Aorta (tissue), 5 donors: Measurements from ENCODE around the gene RESP18. TPM values are rescaled to one million over a fixed set of nuclear protein-coding genes. Genes with fewer than 3 reads are reported as not detected.

Experiments
- ATAC-seq: fragments of 200-7000 bp; cut with Tn5 transposase; one replicate; pipeline ENCODE4 v1.9.1; 2022; ENCODE audit warnings: moderate library complexity; ENCODE audit not compliant: low FRiP score
- DNase-seq, 2 donors: peaks; one replicate each; pipeline ENCODE4 v3.0.0-alpha.2; 2020
- H3K27ac ChIP-seq, 2 donors: one replicate each; pipeline ENCODE4 v1.5.1; 2013; ENCODE audit warnings: low read length in 2 of 2, mild to moderate bottlenecking in 2 of 2, moderate library complexity in 2 of 2, control low read depth in 1 of 2, inconsistent platforms in 1 of 2, low read depth in 1 of 2
- H3K27me3 ChIP-seq, 2 donors: one replicate each; pipeline ENCODE4 v1.6.1; 2013; ENCODE audit warnings: control low read depth in 1 of 2, low read length in 1 of 2, mild to moderate bottlenecking in 1 of 2, moderate library complexity in 1 of 2; ENCODE audit not compliant: insufficient read depth in 2 of 2, control insufficient read depth in 1 of 2
- H3K36me3 ChIP-seq, 2 donors: one replicate each; pipeline ENCODE4 v1.6.1; 2013; ENCODE audit warnings: control low read depth in 1 of 2, low read length in 1 of 2, mild to moderate bottlenecking in 1 of 2; ENCODE audit not compliant: insufficient read depth in 2 of 2, control insufficient read depth in 1 of 2
- H3K4me1 ChIP-seq, 2 donors: one replicate each; pipeline ENCODE4 v1.6.1; 2013; ENCODE audit warnings: low read length in 2 of 2, control low read depth in 1 of 2, mild to moderate bottlenecking in 1 of 2, moderate library complexity in 1 of 2; ENCODE audit not compliant: insufficient read depth in 2 of 2, control insufficient read depth in 1 of 2
- H3K4me3 ChIP-seq, 2 donors: one replicate each; pipeline ENCODE4 v1.5.1; 2013; ENCODE audit warnings: low read length in 2 of 2, control low read depth in 1 of 2, mild to moderate bottlenecking in 1 of 2
- H3K9me3 ChIP-seq: one replicate; pipeline ENCODE4 v1.6.1; 2013; ENCODE audit warnings: mild to moderate bottlenecking, low read length; ENCODE audit not compliant: control insufficient read depth
- WGBS, 2 donors: extraction: QIAGEN DNeasy Blood & Tissue Kit; methylation state at CpG; one replicate each; pipeline ENCODE4 v1.1.7; 2013; 5-methylcytosine and 5-hydroxymethylcytosine counted together
- intact Hi-C, 2 donors: fragments of 100-400 bp; cut with DNase I; formaldehyde crosslinking; loops; one replicate each; pipeline versions ENCODE4 v1.14.2 to v1.15.0; 2022
- long read RNA-seq, 2 donors: library from polyadenylated mRNA; unstranded; transcript quantifications; one replicate each; pipeline ENCODE4 v2.0.0, GENCODE V29; 2020 to 2021
- polyA plus RNA-seq, 2 donors: library from polyadenylated mRNA; stranded (reverse); fragments of 200-250 nt; gene quantifications; one replicate each; pipeline ENCODE4 v1.2.3, GENCODE V29; 2013
- total RNA-seq, 2 donors: library from RNA; stranded (reverse); fragmentation: NEBNext Ultra II Directional; extraction: Animal tissue kit (Norgen Biotek cat#: 25700); gene quantifications; one replicate each; pipeline ENCODE4 v1.2.1, GENCODE V29; 2021
- donor health status: healthy with polysubstance abuse.
- donor health status: Bipolar disorder and iron deficiency.
- donor health status: DM: no; HTN: no; CAD: no.
- donor health status: DM: no; HTN: no; CAD: no.
- donor health status: DM: yes; HTN: yes; CAD: no.

RESP18 gene
- total RNA-seq: not detected
- not detected for polyA plus RNA-seq
- long read RNA-seq, donor 1: 0 reads
- long read RNA-seq, donor 2: 0 reads

DNA sequence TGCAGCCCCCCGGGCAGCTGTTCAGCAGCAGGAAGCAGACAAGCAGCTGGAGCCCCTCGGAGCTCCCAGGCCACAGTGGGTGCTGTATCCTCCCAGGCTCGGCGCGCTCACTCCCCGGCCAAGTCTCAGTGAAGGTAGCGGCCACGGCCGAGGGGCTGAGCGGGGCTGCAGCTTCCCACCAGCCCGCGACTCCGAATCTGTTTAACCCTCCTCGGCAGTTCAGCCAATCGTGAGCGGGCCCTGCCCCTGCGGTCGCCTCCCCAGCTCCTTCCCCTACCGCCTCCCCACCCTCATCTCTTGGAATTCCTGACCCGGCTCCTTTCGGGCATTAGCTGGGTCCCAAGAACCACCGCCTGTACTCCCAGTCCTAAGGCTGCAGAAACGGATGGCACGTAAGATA, at the start of gene RESP18:
Gene RESP18, minus strand, starts transcription at position 203 of the 400 bp plus-strand sequence.
- 3 to 5% methylated on average over 24 of the region's 24 CpGs for WGBS, 2 donors
- intact Hi-C loops: no loop called here

DNA sequence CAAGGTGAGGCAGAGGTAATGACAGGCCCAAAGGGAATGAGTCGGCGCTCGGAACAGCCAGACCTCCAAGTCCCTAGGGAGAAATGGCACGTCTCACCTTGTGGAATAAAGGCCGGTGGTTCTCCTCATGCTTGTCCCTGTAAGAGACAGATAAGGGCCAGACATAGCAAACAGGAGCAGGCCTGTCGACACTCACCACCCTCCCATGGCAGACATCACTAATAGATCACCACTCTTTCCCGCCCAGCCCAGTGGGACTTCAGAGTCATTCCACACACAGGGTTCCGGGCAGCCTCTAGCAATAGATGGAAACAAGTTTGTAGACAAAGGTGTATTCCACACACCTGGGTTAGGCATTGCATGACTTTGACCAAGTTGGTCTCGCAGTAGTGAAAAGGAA, 48.9 kb upstream of the RESP18 start:
- Histone ChIP-seq H3K9me3 (no peaks in the 10 kb centered on the region), H3K27me3 (no peaks in the 10 kb centered on the region), H3K4me1 (no peaks in the 10 kb centered on the region), H3K27ac (no peak overlapping the region), H3K36me3 (peaks cover 0 to 4% of the 10 kb centered on the region in 2 donors), H3K4me3 (no peak overlapping the region)
- DNase-seq (no peak), ATAC-seq (no peak)
- intact Hi-C loops: loop anchor here in 1 of 2 donors (10.0 kb wide), 1 partner anchor 207 kb away; the partner anchor contains the start of genes CNPPD1, RETREG2 and SLC23A3
- 84 to 87% methylated on average over 9 of the region's 9 CpGs for WGBS, 2 donors

More for the DNA sequence above, at the start of gene RESP18:
- DNase-seq (no peak), ATAC-seq (no peak)
- Histone ChIP-seq H3K36me3 (no peaks in the 10 kb centered on the region), H3K4me3 (no peak within 1 kb of the TSS), H3K9me3 (peaks cover 5% of the 10 kb centered on the region), H3K27ac (no peak within 1 kb of the TSS), H3K4me1 (no peaks in the 10 kb centered on the region), H3K27me3 (no peaks in the 10 kb centered on the region)

- intact Hi-C loops: loop anchor here in 1 of 2 donors (10.0 kb wide), 1 partner anchor 206 kb away; the partner anchor contains the start of genes CNPPD1, RETREG2 and SLC23A3
- H3K27me3 ChIP-seq: no peaks in the 10 kb centered on the region
- DNase-seq (no peak), ATAC-seq (no peak)
- no peaks in the 10 kb centered on the region for H3K4me1 ChIP-seq
- H3K9me3 ChIP-seq: no peaks in the 10 kb centered on the region
- H3K27ac ChIP-seq: no peak overlapping the region
- no peak overlapping the region for H3K4me3 ChIP-seq
- H3K36me3 ChIP-seq: peaks cover 0 to 4% of the 10 kb centered on the region in 2 donors
Measured at GRCh38 chr2:219380926-219381325, 48.4 kb upstream of the RESP18 start.

DNA sequence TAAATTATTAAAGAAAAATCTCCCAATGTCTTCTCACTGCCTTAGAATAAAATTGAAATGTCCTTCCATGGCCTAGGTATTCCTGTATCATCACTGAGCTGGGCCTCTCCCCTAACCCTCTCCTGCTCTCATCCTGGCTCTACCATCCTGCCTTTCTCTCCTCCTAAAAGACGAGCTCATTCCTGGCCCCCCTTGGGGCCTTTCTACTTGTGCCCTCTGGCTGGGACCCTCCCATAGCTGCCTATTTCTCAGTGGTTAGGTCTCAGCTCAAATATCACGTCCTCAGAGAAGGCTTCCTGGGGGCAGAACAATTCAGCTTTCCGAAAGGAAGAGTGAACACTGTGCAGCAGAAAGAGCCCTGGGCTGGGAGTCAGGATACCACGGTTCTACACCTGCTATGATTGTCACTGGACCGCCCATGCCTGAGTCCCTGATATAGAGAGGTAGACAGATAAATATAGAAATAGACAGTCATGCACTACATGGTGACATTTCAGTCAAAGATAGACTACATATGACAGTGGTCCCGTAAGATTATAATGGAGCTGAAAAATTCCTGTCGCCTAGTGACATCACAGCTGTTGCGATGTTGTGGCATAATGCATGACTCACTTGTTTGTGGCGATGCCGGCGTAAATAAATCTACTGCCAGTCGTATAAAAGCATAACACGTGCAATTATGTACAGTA, 45.8 kb upstream of the RESP18 start:
- intact Hi-C loops: no loop called here
- Histone ChIP-seq H3K27me3 (no peaks in the 10 kb centered on the region), H3K9me3 (no peaks in the 10 kb centered on the region), H3K4me1 (no peaks in the 10 kb centered on the region), H3K36me3 (peaks cover 0 to 7% of the 10 kb centered on the region in 2 donors), H3K27ac (no peak overlapping the region), H3K4me3 (no peak overlapping the region)
- ATAC-seq (no peak), DNase-seq (no peak)
- WGBS, 2 donors: 90 to 92% methylated on average over 13 of the region's 13 CpGs

- Histone ChIP-seq H3K36me3 (peaks cover 0 to 3% of the 10 kb centered on the region in 2 donors), H3K4me3 (no peak overlapping the region), H3K27me3 (no peaks in the 10 kb centered on the region), H3K27ac (no peak overlapping the region), H3K4me1 (peaks cover 0 to 3% of the 10 kb centered on the region in 2 donors), H3K9me3 (no peaks in the 10 kb centered on the region)
- intact Hi-C loops: no loop called here
- ATAC-seq: peak; percentile 73
- 5 to 13% methylated on average over 2 of the region's 2 CpGs for WGBS, 2 donors
- DNase-seq: no peak
Measured at GRCh38 chr2:219369447-219369861, 36.9 kb upstream of the RESP18 start.

- peak overlapping the region in 1 of 2 donors; percentile 56 for H3K27ac ChIP-seq
- peak overlapping the region in 1 of 2 donors; percentile 20 for H3K4me3 ChIP-seq
- WGBS, 2 donors: 3 to 5% methylated on average over 3 of the region's 3 CpGs
Measured at GRCh38 chr2:219368690-219369191, 36.2 kb upstream of the RESP18 start.

DNA sequence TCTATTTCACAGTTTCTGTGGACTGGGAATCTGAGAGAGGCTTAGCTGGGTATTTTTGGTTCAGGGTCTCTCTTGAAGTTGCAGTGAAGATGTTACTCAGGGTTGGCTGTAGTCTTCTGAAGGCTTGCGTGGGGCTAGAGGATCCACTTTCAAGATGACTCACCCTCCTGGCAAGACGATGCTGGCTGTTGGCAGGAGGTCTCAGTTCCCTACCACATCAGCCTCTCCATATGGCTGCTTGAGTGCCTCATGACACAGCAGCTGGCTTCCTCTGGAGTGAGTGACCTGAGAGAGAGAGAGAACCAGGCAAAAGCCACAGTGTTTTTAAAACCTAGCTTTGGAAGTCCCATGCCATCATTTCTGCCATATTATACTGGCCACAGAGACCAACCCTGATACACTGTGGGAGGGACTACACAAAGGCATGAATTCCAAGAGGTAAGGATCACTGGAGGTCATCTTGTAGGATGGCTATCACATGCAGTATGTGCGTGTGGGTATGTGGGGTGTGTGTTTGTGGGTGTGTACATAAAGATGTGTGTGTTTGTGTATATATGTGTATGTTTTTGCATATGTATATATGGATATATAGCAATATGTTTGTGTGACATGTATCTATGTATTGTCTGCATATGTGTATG, 30.1 kb upstream of the RESP18 start:
- intact Hi-C loops: no loop called here
- no peak overlapping the region for H3K4me3 ChIP-seq
- no peaks in the 10 kb centered on the region for H3K27me3 ChIP-seq
- H3K27ac ChIP-seq: no peak overlapping the region
- peak in 1 of 2 donors; percentile 88 for DNase-seq
- no peaks in the 10 kb centered on the region for H3K4me1 ChIP-seq
- no peaks in the 10 kb centered on the region for H3K36me3 ChIP-seq
- peak; percentile 74 for ATAC-seq
- no peaks in the 10 kb centered on the region for H3K9me3 ChIP-seq
- 31 to 32% methylated on average over 3 of the region's 3 CpGs for WGBS, 2 donors

More at GRCh38 chr2:219368690-219369191, 36.2 kb upstream of the RESP18 start:
- H3K9me3 ChIP-seq: no peaks in the 10 kb centered on the region
- no peaks in the 10 kb centered on the region for H3K27me3 ChIP-seq
- intact Hi-C loops: no loop called here
- ATAC-seq: peak; percentile 85
- H3K36me3 ChIP-seq: peaks cover 0 to under 1% of the 10 kb centered on the region in 2 donors
- peaks cover 0 to 3% of the 10 kb centered on the region in 2 donors for H3K4me1 ChIP-seq
- no peak for DNase-seq

DNA sequence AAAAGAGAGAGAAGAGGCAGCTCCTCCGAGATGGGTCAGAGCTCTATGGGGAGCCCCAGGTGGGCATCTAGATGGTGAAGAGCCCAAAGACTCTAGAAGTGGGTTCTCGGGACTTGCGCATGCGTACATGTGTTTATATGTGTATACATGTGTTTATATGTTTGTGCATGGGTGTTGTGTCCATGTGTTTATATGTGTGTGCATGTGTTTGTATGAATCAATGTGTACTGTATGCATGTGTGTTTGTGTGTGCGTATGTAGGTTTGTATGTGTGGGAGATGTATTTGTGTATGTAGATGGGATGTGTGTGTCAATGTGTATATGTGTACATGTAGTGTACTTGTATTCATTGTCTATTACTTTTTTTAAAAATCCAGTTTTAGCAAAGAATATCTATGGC, 29.5 kb upstream of the RESP18 start:
- Histone ChIP-seq H3K27me3 (no peaks in the 10 kb centered on the region), H3K4me3 (no peak overlapping the region), H3K27ac (no peak overlapping the region), H3K36me3 (no peaks in the 10 kb centered on the region), H3K9me3 (no peaks in the 10 kb centered on the region), H3K4me1 (no peaks in the 10 kb centered on the region)
- ATAC-seq (no peak), DNase-seq (no peak)
- WGBS, 2 donors: 96 to 99% methylated on average over 5 of the region's 5 CpGs
- intact Hi-C loops: no loop called here
